HG03442 (cell line): Measurements from ENCODE around the gene IFITM5.
"Not testable (repeated sequence)": the region's sequence is repeated elsewhere in the genome, so short reads cannot be mapped to it uniquely, and the experiment has no call there.

Source experiments
- ATAC-seq: cut with Tn5 transposase; IDR thresholded peaks from one replicate; pipeline ENCODE4 v1.9.1; 2021; ENCODE audit warnings: mild to moderate bottlenecking, moderate library complexity; ENCODE audit not compliant: unreplicated experiment

The IFITM5 gene

DNA sequence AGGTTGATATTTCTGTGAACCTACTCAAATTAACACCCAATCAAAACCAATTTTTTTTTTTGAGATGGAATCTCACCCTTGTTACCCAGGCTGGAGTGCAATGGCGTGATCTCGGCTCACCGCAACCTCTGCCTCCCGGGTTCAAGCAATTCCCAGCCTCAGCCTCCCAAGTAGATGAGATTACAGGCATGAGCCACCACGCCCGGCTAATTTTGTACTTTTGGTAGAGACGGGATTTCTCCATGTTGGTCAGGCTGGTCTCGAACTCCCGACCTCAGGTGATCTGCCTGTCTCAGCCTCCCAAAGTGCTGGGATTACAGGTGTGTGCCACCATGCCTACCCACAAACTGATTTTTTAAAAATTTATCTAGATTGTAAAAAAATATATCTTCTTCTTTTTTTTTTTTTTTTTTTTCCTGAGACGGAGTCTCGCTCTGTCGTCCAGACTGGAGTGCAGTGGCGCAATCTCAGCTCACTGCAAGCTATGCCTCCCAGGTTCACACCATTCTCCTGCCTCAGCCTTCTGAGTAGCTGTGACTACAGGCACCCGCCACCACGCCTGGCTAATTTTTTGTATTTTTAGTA, 29.3 kb upstream of the IFITM5 start:
- ATAC-seq = not testable (repeated sequence)

DNA sequence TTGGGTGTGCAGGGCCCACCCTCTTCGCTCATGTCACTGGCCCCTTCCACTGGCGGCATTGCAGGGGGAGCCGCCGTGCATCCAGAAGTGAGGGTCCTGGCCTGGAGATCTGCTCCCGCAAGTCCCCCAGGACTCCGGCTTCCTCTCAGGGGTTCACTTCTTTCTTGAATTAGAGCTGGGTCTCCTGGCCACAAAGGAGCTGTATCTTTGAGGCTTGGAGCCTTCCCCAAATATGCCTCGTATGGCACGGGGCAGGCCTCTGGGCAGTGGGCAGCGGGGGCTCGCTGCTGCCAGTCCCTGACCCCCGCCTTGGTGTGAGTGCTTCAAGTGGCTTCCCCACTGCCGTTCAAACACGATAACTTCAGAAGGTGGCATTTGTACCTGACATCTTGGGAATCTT, 28.7 kb upstream of the IFITM5 start:
- no peak for ATAC-seq

DNA sequence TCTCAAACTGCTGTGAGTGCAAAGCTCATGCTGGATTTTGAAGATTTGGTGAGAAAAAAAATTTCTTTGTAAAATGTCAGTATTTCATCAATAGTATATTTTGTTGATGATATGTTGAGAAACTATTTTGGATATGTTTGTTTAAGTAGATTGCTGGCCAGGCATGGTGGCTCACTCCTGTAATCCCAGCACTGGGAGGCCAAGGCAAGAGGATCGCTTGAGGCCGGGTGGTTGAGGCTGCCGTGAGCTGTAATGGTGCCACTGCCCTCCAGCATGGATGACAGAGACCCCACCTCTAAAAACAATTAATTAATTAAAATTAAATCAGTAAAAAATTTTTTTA, 28.2 kb upstream of the IFITM5 start:
- no peak for ATAC-seq

DNA sequence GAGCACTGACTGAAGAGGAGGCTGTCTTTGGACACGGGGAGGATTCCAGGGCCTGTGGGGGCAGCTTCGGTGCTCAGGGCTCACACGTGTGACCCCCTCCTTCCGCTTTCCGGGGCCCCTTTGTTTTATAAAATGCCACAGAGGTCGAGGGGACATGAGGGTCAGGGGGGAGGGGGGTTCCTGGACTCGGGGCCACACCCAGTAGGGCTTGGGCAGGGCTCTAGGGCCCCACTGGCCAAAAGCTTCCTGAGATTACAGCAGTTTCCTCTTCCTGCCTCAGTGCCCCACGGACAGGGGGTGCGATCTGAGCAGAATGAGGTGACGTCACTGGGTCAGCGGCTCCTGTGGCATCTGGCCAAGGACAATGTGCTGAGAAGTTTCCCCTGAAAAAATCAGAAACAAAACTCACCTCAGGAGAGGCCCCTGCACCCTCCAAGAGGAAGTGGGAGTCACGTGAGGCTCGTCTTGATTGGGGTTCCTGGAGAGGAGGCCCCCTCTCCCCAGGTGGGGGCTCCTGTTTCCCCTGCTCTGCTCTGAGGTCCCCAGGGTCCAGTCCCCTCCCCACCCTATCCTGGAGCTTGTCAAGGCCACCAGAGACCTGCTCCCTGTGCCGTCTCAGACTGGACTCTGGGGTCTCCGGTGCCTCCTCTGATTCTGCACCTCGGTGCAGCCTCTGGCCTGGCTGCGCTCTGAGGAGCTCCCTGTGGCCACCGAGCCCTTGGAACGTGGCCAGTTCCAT, 27.7 kb upstream of the IFITM5 start:
- ATAC-seq = peak; percentile 53

DNA sequence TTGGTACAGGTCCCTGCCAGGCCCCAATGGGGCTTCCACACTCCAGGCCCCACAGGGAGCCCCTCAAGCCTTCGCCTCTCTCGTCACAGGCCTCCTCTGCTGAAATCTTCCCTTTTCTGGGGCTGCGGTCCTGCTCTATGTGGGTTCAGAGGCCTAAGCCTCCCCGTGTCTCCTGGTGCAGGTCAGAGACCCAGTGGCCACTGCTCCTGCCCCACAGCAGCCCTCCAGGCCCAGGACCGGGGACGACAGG, 27.2 kb upstream of the IFITM5 start:
- no peak for ATAC-seq

DNA sequence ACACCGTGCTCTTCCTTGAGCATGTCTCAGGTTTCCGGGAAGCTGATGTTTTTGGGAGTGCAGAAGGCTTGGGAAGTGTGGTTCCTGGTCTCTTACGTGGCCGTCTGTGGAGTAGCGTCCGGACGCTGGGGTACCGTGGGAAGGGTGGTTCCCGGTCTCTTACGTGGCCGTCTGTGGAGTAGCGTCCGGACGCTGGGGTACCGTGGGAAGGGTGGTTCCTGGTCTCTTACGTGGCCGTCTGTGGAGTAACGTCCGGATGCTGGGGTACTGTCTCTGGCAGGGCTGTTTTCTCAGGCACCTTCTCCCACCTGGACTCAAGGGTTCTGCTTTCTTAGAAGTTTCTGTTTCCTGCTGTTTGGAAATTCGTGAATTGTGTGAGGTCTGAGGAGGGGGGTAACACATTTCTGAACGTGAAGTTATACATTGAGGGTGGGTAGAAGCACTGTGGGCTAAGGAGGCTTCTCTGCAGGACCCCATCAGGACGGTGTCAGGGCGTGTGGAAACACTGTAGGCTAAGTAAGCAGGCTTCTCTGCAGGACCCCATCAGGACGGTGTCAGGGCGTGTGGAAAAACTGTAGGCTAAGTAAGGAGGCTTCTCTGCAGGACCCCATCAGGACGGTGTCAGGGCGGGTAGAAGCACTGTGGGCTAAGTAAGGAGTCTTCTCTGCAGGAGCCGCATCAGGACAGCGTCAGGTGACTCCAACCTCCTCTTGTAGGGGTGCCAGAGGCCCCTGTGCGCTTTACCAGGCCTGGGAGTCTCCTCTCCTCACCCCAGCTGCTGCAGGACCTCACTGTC, 26.7 kb upstream of the IFITM5 start:
- ATAC-seq = no peak

DNA sequence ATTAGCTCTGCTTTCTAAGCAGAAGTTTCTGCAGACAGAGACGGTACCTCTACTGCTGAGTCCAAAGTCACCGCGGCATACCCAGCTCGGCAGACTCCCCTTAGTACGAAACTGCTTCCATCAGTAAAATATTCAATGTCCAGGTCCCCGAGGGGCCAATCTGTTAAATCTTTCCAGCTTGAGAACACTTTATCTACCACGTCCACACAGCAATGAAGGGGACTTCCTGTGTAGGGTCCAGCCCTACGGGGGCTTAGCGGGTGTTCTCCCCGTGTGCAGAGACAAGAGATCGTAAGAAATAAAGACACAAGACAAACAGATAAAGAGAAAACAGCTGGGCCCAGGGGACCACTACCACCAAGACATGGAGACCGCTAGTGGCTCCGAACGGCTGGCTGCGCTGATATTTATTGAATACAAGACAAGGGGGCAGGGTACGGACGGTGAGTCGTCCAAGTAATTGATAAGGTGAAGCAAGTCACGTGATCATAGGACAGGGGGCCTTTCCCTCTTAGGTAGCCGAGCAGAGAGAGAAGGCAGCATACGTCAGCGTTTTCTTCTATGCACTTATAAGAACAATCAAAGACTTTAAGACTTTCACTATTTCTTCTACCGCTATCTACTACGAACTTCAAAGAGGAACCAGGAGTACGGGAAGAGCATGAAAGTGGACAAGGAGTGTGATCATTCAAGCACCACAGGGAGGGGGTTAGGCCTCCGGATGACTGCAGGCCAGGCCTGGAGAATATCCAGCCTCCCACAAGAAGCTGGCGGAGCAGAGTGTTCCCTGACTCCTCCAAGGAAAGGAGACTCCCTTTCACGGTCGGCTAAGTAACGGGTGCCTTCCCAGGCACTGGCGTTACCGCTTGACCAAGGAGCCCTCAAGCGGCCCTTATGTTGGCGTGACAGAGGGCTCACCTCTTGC, 25.5 kb upstream of the IFITM5 start:
- ATAC-seq = not testable (repeated sequence)

DNA sequence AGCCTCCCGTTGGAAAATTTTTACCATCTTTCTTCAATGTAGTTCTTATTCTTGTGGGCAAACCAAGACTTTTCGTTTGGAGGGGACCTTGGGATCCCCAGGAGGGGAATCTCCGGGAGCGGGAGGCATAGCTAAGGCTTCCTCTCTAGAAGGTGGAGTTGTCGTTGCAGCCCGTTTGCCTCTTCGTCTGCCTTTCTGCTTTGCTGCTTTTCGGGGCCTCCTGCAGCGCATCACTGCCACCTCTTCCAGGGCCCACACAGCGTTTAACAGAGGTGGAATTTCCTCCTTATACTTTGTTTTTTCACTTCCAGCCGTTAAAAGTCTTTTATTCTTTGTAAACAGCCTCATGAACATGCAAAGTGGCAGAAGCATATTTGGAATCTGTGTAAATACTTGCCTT, 24.8 kb upstream of the IFITM5 start:
- no peak for ATAC-seq

DNA sequence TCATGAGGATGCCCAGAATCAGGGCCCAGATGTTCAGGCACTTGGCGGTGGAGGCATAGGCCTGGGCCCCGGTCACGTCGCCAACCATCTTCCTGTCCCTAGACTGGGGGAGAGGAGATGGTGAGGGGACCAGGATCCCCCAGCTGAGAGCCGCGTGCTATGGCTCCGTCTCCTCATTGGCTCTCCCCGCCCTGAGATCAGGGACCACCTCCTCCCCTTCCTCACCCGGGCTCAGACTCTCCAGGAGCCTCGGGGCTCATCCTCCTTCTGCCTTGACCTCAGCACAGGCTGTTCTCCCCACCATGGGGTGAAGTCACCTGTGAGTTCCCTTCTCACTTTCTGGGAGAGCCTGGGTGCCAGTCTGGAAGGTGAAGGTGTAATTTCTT, 20.6 kb upstream of the IFITM5 start:
- not testable (repeated sequence) for ATAC-seq

DNA sequence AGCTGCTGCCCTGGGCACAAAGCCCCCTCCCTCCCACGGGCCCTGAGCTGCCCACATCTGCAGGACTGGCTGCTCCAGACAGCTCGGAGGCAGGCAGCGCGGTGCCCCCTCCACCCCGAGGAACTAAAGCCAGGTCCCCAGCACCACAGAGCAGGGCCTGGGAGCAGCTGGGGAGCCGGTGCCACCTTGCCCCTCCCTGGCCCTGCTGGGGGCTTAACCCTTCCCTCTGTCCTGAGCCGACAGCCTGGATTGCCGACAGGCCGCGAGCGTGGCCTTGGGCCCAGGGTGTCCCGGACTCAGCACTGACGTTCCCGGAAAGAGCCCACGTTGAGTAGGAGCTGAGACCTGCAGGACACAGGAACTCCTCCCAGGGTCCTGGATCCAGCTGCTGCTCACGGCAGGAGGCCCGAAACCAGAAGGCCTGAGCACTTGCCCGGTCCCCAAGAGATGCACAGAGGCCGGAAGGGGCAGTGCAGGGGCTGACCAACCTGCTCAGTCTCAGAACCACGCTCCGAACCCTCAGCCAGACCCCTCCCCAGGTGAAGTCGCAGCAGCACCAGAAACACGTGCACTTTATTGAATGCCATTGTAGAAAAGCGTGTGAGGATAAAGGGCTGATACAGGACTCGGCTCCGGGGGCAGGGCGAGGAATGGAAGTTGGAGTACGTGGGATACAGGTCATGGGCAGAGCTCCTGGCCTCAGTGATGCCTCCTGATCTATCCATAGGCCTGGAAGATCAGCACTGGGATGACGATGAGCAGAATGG, 20.0 kb upstream of the IFITM5 start:
- ATAC-seq = not testable (repeated sequence)

DNA sequence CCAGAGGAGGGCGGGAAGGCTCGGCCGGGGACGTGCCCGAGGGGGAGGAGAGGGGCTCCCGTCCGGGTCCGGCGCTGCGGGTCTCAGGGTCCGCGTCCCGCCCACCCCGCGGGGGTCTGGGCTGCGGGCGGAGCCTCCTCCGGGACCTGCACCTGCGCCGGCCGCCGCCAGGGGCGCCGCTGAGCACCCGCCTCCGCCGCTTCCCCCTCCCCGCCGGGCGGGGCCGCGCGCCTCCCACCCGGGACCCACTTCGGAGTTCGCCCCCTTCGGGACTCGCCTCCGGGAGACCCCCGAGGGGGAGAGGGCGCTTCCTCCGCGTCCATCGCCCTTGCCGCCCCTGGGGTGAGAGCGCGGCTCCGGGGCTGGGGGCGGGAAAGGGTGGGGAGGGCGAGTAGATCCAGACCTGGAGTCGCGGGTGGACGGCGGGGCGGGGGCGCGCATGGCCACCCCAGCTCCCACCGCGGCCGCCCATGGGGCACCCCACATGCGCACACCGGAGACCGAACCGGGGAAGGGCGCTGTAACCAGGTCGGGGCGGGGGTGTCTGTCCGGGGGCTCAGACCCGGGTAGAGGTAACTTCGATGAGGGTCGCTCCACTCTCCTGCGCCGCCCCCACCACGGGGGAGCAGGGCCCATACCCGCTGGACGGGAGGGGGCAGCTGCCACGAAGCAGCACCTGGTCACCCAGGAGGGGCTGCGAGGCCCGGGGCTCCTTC, 19.2 kb upstream of the IFITM5 start:
- peak; percentile 32 for ATAC-seq

DNA sequence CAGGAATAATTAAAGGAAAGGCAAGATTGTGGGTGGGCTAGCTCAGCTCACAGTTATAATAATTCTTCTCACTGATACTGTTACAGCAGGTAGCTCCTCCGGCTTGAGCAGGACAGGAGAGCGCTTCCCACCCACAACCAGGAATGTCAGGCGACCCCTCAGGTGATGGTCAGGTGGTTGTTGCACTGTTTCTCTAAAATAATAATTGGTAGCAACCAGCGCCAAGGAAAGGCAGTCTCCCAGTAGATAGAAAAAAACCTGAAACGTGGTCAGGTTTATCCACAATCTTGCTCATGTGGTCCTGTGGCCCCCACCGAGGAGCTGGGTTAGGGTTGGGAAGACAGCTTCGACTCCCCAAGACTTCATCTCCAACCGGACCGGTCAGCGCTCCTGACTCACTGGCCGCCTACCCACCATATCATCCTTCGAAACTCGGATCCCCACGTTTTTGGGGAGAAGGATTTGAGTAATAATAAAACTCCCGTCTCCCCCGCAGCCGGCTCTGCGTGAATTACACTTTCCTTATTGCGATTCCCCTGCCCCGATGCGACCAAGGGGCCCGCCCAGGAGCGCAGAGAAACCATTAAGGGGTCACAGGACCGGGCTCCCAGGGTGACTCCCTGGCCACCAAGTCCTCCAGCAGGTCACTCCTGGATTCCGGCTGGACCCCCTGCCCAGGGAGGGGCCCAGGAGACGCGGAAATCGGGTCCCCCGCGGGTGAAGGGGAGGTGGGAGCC, 18.5 kb upstream of the IFITM5 start:
- ATAC-seq = not testable (repeated sequence)

DNA sequence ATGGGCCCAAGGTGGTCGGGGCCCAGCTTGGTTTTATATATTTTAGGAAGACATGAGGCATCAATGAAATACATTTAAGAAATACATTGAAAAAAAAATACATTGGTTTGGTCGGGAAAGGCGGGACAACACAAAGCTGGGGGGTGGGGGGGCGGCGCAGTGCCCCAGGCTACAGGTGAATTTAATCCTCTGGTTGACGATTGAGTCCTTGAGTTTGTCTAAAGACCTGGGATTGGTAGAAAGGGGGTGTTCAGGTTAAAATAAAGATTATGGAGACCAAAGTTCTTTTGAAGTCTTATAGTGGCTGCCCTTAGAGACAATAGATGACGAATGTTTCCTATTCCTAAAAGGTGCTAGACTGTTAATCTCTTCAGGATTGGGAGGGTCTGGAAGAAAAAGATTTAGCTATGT, 17.6 kb upstream of the IFITM5 start:
- no peak for ATAC-seq

DNA sequence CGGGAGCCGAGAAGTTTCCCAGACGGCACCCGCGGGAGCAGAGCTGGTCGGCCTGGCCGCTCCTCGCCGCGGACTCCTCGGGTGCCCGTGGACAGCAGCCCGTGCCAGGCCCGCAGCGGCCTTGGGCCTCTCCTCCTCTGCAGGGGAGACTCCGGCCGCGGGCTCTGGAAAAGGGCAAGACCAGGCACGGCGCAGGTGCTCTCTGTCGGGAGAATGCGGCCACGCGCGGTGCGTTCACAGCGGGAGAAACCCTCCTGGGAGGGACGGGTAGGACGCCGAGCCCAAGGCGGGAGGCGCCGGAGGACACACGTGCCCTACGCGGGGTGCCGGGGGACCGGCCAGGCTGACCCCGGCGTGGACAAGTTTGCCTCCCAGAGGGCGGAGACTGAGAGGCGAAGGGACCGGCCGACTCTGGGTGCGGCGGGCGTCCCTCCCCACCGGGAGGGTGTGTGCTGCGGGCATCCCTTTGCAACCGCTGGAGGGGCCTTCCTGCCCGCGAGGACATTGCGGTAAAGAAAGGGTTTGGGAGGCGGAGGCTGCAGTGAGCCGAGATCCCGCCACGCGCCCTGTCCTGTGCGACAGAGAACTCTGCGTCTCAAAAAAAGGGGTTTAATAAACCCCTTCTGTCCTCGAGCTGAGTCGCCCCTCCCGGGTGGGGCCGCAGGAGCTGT, 16.8 kb upstream of the IFITM5 start:
- ATAC-seq = no peak

DNA sequence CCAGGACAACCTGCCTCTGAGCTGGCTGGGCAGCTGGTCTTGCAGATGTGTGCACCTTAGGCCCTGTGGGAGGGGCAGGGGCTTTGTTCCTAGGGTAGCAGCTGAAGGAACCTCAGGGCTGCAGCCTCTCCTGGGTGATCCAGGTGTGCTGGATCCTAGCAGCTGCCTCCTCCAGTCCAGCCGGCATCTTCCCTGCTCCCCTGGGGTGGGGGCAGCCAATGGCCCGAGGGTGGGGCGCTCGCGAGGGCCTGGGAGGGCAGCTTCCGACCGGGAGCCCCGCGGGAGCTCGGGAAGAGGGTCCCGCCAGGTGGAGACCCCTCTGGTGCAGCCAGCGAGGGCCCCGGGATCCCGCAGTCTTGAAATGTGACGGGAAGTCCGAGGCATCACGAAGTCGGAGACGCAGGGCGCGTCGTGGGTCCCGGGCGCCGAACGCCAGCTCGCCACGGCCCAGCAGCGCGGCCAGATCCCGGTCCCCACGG, 16.2 kb upstream of the IFITM5 start:
- ATAC-seq = no peak

DNA sequence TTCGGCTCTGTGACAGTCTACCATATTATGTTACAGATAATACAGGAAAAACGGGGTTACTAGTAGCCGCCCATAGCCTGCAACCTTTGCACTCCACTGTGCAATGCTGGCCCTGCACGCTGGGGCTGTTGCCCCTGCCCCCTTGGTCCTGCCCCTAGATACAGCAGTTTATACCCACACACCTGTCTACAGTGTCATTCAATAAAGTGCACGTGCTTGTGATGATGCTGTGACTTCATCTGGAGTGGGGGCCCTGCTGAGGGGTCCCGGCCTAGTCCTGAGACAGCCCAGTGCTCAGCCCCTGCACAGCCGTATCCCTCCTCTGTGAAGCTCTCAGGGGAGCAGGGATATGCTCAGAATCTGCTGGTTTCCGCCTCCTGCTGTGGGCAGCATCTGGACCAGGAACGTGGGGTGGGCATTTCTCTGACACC, 15.7 kb upstream of the IFITM5 start:
- ATAC-seq = no peak

DNA sequence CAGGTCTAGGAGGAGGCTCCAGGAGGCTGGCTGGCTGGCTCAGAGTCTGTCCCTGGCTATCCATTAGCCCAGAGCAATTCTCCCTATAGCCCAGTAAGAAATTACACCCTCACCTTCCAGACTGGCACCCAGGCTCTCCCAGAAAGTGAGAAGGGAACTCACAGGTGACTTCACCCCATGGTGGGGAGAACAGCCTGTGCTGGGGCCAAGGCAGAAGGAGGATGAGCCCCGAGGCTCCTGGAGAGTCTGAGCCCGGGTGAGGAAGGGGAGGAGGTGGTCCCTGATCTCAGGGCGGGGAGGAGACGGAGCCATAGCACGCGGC, 15.2 kb upstream of the IFITM5 start:
- ATAC-seq = not testable (repeated sequence)

DNA sequence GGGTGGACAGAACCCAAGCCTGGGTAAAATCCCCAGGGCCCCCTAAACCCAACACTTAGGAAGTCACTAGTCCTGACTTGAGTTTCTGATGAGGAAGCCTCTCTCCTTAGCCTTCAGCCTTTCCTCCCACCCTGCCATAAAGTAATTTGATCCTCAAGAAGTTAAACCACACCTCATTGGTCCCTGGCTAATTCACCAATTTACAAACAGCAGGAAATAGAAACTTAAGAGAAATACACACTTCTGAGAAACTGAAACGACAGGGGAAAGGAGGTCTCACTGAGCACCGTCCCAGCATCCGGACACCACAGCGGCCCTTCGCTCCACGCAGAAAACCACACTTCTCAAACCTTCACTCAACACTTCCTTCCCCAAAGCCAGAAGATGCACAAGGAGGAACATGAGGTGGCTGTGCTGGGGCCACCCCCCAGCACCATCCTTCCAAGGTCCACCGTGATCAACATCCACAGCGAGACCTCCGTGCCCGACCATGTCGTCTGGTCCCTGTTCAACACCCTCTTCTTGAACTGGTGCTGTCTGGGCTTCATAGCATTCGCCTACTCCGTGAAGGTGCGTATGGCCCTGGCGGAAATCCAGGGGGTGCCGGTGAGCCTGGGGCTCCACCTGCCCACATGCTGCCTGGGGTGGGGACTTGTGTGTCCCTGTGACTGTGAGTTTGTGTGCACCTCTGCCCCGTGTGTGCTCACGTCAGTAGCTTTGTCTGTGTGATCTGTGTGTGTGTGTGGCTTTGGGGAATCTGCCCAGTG, 14.6 kb upstream of the IFITM5 start, which contains the start of gene IFITM1:
Gene IFITM1, plus strand, starts transcription at position 254 of the 767 bp plus-strand sequence. Its CDS starts 131 bp downstream, at position 385.
- ATAC-seq = no peak
